Astrocyte of the spinal cord (primary cell): ENCODE data around the gene PPIL1.
A peak's percentile ranks its signal among the peaks of the same experiment; 100 is the strongest.

ENCODE experiments used
- DNase-seq: peaks from one replicate; pipeline ENCODE4 v3.0.0; 2011; ENCODE audit warnings: low read depth, low spot score
- H3K4me3 ChIP-seq: 2 replicates; pipeline ENCODE4 v1.5.1; 2011; ENCODE audit warnings: low read depth, mild to moderate bottlenecking, low read length, moderate library complexity
- in situ Hi-C: cut with HindIII; loops from 2 replicates; pipeline ENCODE4 v1.10.0; 2017; ENCODE audit warnings: low sequenced_read_pairs
- TF ChIP-seq, protein P1 (sequence below): IDR thresholded peaks from 2 replicates; pipeline ENCODE4 v1.5.1; 2012; ENCODE audit warnings: low read depth, mild to moderate bottlenecking, low read length, inconsistent platforms

The PPIL1 gene

DNA sequence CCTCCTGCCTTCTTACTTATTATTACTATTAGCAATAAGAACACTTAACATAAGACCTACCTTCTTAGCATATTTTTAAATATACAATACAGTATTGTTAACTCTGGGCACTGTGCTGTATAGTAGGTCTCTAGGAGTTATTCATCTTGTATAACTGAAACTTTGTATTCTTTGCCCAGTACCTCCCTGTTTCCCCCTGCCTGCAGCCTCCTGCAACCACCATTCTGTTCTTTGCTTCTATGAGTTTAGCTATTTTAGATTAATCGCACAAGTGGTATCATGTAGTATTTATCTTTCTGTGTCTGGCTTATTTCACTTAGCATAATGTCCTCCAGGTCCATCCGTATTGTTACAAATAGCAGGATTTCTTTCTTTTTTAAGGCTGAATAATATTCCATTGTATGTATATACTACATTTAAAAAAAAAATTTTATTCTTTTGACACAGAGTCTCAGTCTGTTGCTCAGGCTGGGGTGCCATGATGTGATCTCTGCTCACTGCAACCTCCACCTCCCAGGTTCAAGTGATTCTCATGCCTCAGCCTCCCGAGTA, 15.6 kb upstream of the PPIL1 start:
- in situ Hi-C loops, result no loop called here
- TF ChIP-seq, protein P1, sequence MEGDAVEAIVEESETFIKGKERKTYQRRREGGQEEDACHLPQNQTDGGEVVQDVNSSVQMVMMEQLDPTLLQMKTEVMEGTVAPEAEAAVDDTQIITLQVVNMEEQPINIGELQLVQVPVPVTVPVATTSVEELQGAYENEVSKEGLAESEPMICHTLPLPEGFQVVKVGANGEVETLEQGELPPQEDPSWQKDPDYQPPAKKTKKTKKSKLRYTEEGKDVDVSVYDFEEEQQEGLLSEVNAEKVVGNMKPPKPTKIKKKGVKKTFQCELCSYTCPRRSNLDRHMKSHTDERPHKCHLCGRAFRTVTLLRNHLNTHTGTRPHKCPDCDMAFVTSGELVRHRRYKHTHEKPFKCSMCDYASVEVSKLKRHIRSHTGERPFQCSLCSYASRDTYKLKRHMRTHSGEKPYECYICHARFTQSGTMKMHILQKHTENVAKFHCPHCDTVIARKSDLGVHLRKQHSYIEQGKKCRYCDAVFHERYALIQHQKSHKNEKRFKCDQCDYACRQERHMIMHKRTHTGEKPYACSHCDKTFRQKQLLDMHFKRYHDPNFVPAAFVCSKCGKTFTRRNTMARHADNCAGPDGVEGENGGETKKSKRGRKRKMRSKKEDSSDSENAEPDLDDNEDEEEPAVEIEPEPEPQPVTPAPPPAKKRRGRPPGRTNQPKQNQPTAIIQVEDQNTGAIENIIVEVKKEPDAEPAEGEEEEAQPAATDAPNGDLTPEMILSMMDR, result no peak
- H3K4me3 ChIP-seq, result no peak overlapping the region
- DNase-seq, result no peak

DNA sequence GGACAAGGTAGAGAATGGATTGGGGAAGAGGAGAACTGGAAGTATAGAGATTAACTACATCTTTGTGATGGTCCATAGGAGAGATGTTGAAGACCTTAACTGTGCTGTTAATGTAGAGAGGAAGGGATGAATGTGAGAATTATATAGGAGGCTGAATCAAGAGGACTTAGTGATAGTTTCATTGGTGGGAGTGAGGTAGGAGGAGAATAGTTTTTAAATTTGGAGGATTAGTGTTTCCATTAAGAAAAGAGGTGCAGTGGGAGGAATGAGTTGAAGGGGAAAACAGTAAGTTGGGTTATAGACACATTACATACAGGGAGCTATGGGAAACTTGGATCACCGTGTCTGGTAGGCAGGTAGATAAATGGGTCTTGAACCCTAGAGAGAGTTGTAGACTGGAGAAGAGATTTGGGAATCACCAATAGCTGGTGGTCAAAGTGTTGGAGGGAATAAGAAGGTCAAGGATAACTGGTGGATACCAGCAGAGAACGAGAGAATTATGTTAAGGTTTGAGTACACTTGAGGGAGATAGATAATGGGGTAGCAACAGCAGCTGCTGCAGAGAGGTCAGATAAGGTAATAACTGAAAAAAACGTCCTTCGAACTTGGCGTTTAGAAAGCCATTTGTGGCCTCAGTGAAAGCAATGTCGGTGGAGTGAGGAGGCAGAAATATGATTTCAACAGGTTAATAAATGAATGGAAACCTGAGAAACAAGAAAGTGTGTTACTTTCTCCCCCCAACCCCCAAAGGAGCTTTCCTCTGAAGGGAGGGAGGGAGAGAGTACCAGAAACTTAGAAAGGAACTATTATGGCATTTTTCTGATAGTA, 14.3 kb upstream of the PPIL1 start:
- TF ChIP-seq, protein P1, result no peak
- no peak for DNase-seq
- no peak overlapping the region for H3K4me3 ChIP-seq
- in situ Hi-C loops, result no loop called here

DNA sequence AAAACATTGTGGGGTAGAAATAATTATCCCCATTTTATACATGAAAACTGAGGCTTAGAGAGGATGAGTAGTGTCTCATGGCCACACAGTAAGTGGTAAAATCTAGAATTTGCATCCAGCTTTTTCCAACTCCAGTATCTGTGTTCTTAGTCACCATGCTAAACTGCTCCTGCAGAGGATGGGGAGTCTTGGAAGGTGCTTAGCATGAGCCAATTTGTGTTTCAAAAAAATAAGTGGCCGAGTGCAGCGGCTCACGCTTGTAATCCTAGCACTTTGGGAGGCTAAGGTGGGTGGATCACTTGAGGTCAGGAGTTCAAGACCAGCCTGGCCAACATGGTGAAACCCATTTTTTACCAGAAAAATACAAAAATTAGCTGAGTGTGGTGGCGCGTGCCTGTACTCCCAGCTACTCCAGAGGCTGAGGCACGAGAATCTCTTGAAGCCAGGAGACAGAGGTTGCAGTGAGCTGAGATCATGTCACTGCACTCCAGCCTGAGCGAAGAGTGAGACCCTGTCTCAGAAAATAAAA, 13.6 kb upstream of the PPIL1 start:
- TF ChIP-seq, protein P1, result no peak
- in situ Hi-C loops, result no loop called here
- no peak for DNase-seq
- H3K4me3 ChIP-seq, result no peak overlapping the region

DNA sequence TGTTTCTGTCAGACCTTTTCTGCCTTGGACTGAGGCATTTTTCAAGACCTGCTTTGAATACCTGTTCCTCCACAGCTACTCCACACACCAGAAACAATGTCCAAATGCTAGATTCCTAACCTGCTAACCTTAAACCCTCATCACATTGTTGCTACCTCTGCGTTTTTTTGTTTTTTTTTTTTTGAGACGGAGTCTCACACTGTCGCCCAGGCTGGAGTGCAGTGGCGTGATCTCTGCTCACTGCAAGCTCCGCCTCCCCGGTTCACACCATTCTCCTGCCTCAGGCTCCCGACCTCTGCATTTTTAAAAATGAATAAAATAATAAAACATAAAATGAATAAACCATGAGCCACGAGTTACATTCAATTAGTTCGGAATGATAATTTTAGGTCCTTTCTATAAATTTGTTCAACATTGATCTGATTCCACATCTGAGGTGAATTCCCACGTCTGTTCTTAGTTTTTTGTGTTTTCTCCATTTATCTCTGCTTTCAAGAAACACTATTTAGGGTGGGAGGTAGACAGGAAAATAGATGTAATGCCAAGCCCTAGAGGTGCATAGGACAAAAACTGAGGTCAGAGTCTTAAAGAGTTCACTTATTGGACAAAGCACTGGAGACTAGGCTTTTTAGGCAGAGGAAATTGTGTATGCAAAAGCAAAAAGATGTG, 12.5 kb upstream of the PPIL1 start:
- in situ Hi-C loops, result no loop called here
- TF ChIP-seq, protein P1, result no peak
- peak overlapping the region; percentile 72 for H3K4me3 ChIP-seq
- DNase-seq, result no peak

DNA sequence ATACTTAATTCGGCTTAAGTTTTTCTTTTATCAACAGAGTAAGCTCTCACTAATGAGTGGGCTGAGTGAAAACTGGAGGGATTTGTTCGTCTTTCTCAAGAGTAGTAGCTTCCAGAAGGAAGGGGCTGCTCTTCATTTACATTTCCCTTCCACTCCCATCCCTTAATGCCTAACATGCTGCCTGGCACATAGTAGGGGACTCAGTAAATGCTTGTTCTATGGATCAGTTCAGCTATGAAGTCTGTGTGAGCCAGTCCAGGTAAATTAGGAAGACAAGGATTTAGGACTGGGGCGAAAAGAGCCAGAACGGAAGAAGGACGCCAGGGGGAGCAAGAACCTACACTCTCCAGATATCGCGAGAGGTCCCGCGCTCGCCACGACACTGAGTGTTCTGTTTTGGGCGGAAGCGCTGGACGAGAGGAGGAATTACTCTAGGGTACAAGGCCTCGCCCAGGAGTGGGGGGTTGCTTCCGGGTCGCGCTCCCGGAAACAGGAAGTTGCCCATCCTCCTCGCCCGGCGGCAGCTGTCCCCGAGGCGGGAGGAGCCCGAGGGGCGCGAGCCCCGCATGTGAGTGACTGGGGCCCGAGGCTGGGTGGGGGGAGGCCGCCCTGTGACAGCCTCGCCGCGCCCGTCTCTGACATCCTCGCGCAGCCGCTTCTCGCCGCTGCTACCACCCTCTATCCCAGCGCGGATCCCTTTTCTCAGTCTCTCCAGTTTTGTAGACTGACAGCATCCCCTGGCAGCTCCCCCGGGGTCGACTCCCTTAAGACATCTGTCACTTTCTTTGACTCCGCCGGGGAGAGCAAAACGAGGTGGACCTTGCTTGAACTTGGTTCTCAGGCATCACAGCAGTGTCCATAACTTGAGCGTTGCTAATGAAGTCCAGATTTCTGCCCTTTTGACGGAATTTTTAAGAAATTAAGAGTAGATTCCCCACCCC, 11.1 kb upstream of the PPIL1 start, which contains the start of gene C6orf89:
Gene C6orf89, plus strand, starts transcription at position 492 of the 941 bp plus-strand sequence. CDS start 13,493 bp downstream, outside the sequence.
- DNase-seq, result peak; percentile 97
- in situ Hi-C loops, result no loop called here
- peak within 1 kb of the TSS; percentile 72 for H3K4me3 ChIP-seq
- TF ChIP-seq, protein P1, result peak; percentile 89
